ENCODE data around the gene PRDX5. TPM values are rescaled to one million over a fixed set of nuclear protein-coding genes. Genes with fewer than 3 reads are reported as not detected.
"Not testable (repeated sequence)": the region's sequence is repeated elsewhere in the genome, so short reads cannot be mapped to it uniquely, and the experiment has no call there.

Gene PRDX5
- total RNA-seq, 2 experiments from 2014 or later, result 125 to 163 TPM

GRCh38 chr11:64305075-64305690 lies 12.7 kb upstream of the PRDX5 start, which contains the start of gene ESRRA:
Gene ESRRA (plus strand): TSS chr11:64305524. CDS start chr11:64307180, 1,656 bp downstream.
- no peaks in the 10 kb centered on the region for H3K9me3 Mint-ChIP-seq (ENCODE audit: low read depth)
- H3K4me1 Mint-ChIP-seq, result peaks cover 44% of the 10 kb centered on the region
- CTCF ChIA-PET, result interaction anchor here (0.7 to 7.2 kb wide), 22 partner anchors 9 to 467 kb away, joined by 3 to 188 read pairs (median 5); partner anchors contain the start of genes BAD, FERMT3, FKBP2 and GPR137
- DNase-seq, result peak; percentile 100
- H3K4me3 Mint-ChIP-seq, result peak within 1 kb of the TSS; percentile 95
- peaks cover 7% of the 10 kb centered on the region for H3K36me3 Mint-ChIP-seq
- H3K27me3 Mint-ChIP-seq, result peaks cover 14% of the 10 kb centered on the region
- peak within 1 kb of the TSS; percentile 98 for H3K27ac Mint-ChIP-seq
- peak; percentile 77 for ATAC-seq

GRCh38 chr11:64305691-64306562 lies 12.0 kb upstream of the PRDX5 start:
- ATAC-seq (peak; percentile 25), DNase-seq (peak; percentile 88)
- peaks cover 40% of the 10 kb centered on the region for H3K4me1 Mint-ChIP-seq
- CTCF ChIA-PET, result interaction anchor here (2.5 to 7.2 kb wide), 7 partner anchors 11 to 101 kb away, joined by 9 to 188 read pairs (median 104); partner anchors contain the start of genes BAD, CCDC88B, FERMT3 and FKBP2
- peaks cover 10% of the 10 kb centered on the region for H3K36me3 Mint-ChIP-seq
- H3K27ac Mint-ChIP-seq, result peak overlapping the region; percentile 81
- peak overlapping the region; percentile 95 for H3K4me3 Mint-ChIP-seq
- peaks cover 7% of the 10 kb centered on the region for H3K27me3 Mint-ChIP-seq
- no peaks in the 10 kb centered on the region for H3K9me3 Mint-ChIP-seq (ENCODE audit: low read depth)

GRCh38 chr11:64306563-64306875 lies 11.4 kb upstream of the PRDX5 start:
- H3K27me3 Mint-ChIP-seq, result peaks cover 5% of the 10 kb centered on the region
- ATAC-seq, result no peak
- peak overlapping the region; percentile 81 for H3K27ac Mint-ChIP-seq
- no peaks in the 10 kb centered on the region for H3K9me3 Mint-ChIP-seq (ENCODE audit: low read depth)
- DNase-seq, result no peak
- H3K4me1 Mint-ChIP-seq, result peaks cover 41% of the 10 kb centered on the region
- CTCF ChIA-PET, result interaction anchor here (2.5 to 7.2 kb wide), 5 partner anchors 11 to 102 kb away, joined by 9 to 169 read pairs (median 77); partner anchors contain the start of genes CCDC88B, FERMT3, FKBP2 and PLCB3
- peak overlapping the region; percentile 95 for H3K4me3 Mint-ChIP-seq
- H3K36me3 Mint-ChIP-seq, result peaks cover 12% of the 10 kb centered on the region

GRCh38 chr11:64306876-64307622 lies 10.9 kb upstream of the PRDX5 start:
- peak overlapping the region; percentile 81 for H3K27ac Mint-ChIP-seq
- H3K4me1 Mint-ChIP-seq, result peaks cover 38% of the 10 kb centered on the region

GRCh38 chr11:64307795-64308194 lies 10.1 kb upstream of the PRDX5 start:
- not testable (repeated sequence) for H3K9me3 Mint-ChIP-seq (ENCODE audit: low read depth); H3K27me3 Mint-ChIP-seq; DNase-seq; ATAC-seq
- Mint-ChIP-seq H3K27ac (peak overlapping the region; percentile 2), H3K4me1 (peaks cover 45% of the 10 kb centered on the region), H3K36me3 (peaks cover 14% of the 10 kb centered on the region), H3K4me3 (peak overlapping the region; percentile 40)
- CTCF ChIA-PET, result interaction anchor here (1.3 to 2.5 kb wide), 3 partner anchors 10 to 34 kb away, joined by 6 to 15 read pairs (median 9); partner anchors contain the start of genes CCDC88B, PRDX5 and TRMT112

More at GRCh38 chr11:64306876-64307622, 10.9 kb upstream of the PRDX5 start:
- Mint-ChIP-seq H3K4me3 (peak overlapping the region; percentile 95), H3K36me3 (peaks cover 12% of the 10 kb centered on the region), H3K9me3 (ENCODE audit: low read depth) (no peaks in the 10 kb centered on the region), H3K27me3 (peaks cover under 1% of the 10 kb centered on the region)
- no peak for DNase-seq
- ATAC-seq, result no peak
- CTCF ChIA-PET, result interaction anchor here (1.3 to 7.2 kb wide), 6 partner anchors 10 to 103 kb away, joined by 6 to 169 read pairs (median 46); partner anchors contain the start of genes CCDC88B, FERMT3, FKBP2 and PLCB3

- H3K27me3 Mint-ChIP-seq, result no peaks in the 10 kb centered on the region
- H3K4me3 Mint-ChIP-seq, result no peak overlapping the region
- DNase-seq, result no peak
- no peak for ATAC-seq
- peaks cover 23% of the 10 kb centered on the region for H3K36me3 Mint-ChIP-seq
- CTCF ChIA-PET, result interaction anchor here (0.9 to 3.0 kb wide), 2 partner anchors 19 kb away, joined by 4 to 13 read pairs; no protein-coding TSS in a partner anchor
- peaks cover 42% of the 10 kb centered on the region for H3K4me1 Mint-ChIP-seq
- H3K27ac Mint-ChIP-seq, result peak overlapping the region; percentile 77
- H3K9me3 Mint-ChIP-seq (ENCODE audit: low read depth), result no peaks in the 10 kb centered on the region
Observed at GRCh38 chr11:64312947-64313346, 5.0 kb upstream of the PRDX5 start.

- ATAC-seq (no peak), DNase-seq (no peak)
- H3K27ac Mint-ChIP-seq, result peak overlapping the region; percentile 77
- CTCF ChIA-PET, result interaction anchor here (0.6 to 0.9 kb wide), 3 partner anchors 9 to 18 kb away, joined by 3 to 4 read pairs (median 3); no protein-coding TSS in a partner anchor
- H3K27me3 Mint-ChIP-seq, result no peaks in the 10 kb centered on the region
- peaks cover 24% of the 10 kb centered on the region for H3K36me3 Mint-ChIP-seq
- no peaks in the 10 kb centered on the region for H3K9me3 Mint-ChIP-seq (ENCODE audit: low read depth)
- H3K4me3 Mint-ChIP-seq, result no peak overlapping the region
- H3K4me1 Mint-ChIP-seq, result peaks cover 43% of the 10 kb centered on the region
Observed at GRCh38 chr11:64313491-64314145, 4.3 kb upstream of the PRDX5 start.

GRCh38 chr11:64314146-64314804 lies 3.6 kb upstream of the PRDX5 start:
- no peak for ATAC-seq
- Mint-ChIP-seq H3K36me3 (peaks cover 23% of the 10 kb centered on the region), H3K9me3 (ENCODE audit: low read depth) (no peaks in the 10 kb centered on the region), H3K27ac (peak overlapping the region; percentile 19), H3K4me3 (no peak overlapping the region), H3K4me1 (peaks cover 47% of the 10 kb centered on the region), H3K27me3 (no peaks in the 10 kb centered on the region)
- CTCF ChIA-PET, result interaction anchor here (0.6 to 0.9 kb wide), 3 partner anchors 10 to 17 kb away, joined by 3 to 4 read pairs (median 3); no protein-coding TSS in a partner anchor
- peak; percentile 40 for DNase-seq

- H3K4me1 Mint-ChIP-seq, result peaks cover 50% of the 10 kb centered on the region
- H3K36me3 Mint-ChIP-seq, result peaks cover 22% of the 10 kb centered on the region
- H3K9me3 Mint-ChIP-seq (ENCODE audit: low read depth), result no peaks in the 10 kb centered on the region
- H3K4me3 Mint-ChIP-seq, result no peak overlapping the region
- ATAC-seq (no peak), DNase-seq (peak; percentile 40)
- CTCF ChIA-PET, result no interaction called here
- H3K27ac Mint-ChIP-seq, result no peak overlapping the region
- no peaks in the 10 kb centered on the region for H3K27me3 Mint-ChIP-seq
Observed at GRCh38 chr11:64314805-64315561, 2.9 kb upstream of the PRDX5 start.

GRCh38 chr11:64315667-64316526 lies 2.0 kb upstream of the PRDX5 start:
- CTCF ChIA-PET, result interaction anchor here (1.5 to 3.5 kb wide), 7 partner anchors 9 to 110 kb away, joined by 3 to 140 read pairs (median 15); partner anchors contain the start of genes ESRRA and FERMT3
- peaks cover 24% of the 10 kb centered on the region for H3K36me3 Mint-ChIP-seq
- DNase-seq, result peak; percentile 41
- H3K27ac Mint-ChIP-seq, result peak overlapping the region; percentile 100
- peak overlapping the region; percentile 95 for H3K4me3 Mint-ChIP-seq
- ATAC-seq; H3K27me3 Mint-ChIP-seq; H3K9me3 Mint-ChIP-seq (ENCODE audit: low read depth): not testable (repeated sequence)
- peaks cover 51% of the 10 kb centered on the region for H3K4me1 Mint-ChIP-seq

Measured in activated CD8-positive, alpha-beta memory T cell treated with anti-CD3 and anti-CD28 coated beads, Interleukin-2, amount 10 ng/mL, durations not matched to agents 7 days and 5 days (primary cell).